NT2/D1 (cell line): ENCODE results near the gene INKA2.

Source experiments
- SUZ12 ChIP-seq: IDR thresholded peaks from 2 replicates; pipeline ENCODE4 v1.6.1; 2011; ENCODE audit not compliant: insufficient read length, insufficient read depth; ENCODE audit errors: extremely low read depth
- ZNF274 ChIP-seq: IDR thresholded peaks from 2 replicates; pipeline ENCODE4 v1.6.1; 2011; ENCODE audit warnings: mild to moderate bottlenecking, low read depth, low read length

- TF ChIP-seq ZNF274: no peak
- TF ChIP-seq SUZ12: no peak
Observed at GRCh38 chr1:111747282-111747734, 8.1 kb upstream of the INKA2 start.
